ENCODE results near the gene BSN. TPM values are rescaled to one million over a fixed set of nuclear protein-coding genes. Genes with fewer than 3 reads are reported as not detected.

The BSN gene
- total and polyA plus RNA-seq, 2 donors (not counting 1 experiment from before 2014, with no cell fraction given) = under 0.01 to 0.01 TPM

- no peak overlapping the region for H2AFZ ChIP-seq (ENCODE audit: low read length)
- TF ChIP-seq, protein P1, sequence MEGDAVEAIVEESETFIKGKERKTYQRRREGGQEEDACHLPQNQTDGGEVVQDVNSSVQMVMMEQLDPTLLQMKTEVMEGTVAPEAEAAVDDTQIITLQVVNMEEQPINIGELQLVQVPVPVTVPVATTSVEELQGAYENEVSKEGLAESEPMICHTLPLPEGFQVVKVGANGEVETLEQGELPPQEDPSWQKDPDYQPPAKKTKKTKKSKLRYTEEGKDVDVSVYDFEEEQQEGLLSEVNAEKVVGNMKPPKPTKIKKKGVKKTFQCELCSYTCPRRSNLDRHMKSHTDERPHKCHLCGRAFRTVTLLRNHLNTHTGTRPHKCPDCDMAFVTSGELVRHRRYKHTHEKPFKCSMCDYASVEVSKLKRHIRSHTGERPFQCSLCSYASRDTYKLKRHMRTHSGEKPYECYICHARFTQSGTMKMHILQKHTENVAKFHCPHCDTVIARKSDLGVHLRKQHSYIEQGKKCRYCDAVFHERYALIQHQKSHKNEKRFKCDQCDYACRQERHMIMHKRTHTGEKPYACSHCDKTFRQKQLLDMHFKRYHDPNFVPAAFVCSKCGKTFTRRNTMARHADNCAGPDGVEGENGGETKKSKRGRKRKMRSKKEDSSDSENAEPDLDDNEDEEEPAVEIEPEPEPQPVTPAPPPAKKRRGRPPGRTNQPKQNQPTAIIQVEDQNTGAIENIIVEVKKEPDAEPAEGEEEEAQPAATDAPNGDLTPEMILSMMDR (conservative IDR thresholded peaks at IDR 0.05 in 1 of 2, IDR thresholded peaks at IDR 0.05 in 1 of 2; ENCODE audit: low read depth in 1 of 2, low read length in 2 of 2) = no peak
- TF ChIP-seq EZH2 (IDR thresholded peaks at IDR 0.05; ENCODE audit: low read length, missing control alignments) = no peak
Measured at GRCh38 chr3:49662720-49663413, 108.6 kb downstream of the BSN start.

GRCh38 chr3:49663831-49664230, 109.6 kb downstream of the BSN start:
- Histone ChIP-seq H3K9ac (ENCODE audit: insufficient read depth, low read length) (no peak overlapping the region), H3K4me3 (replicated peaks in 1 of 4; ENCODE audit: control extremely low read depth in 1 of 4, insufficient read depth in 1 of 4, low read depth in 3 of 4, low read length in 4 of 4) (no peak overlapping the region), H3K9me3 (ENCODE audit: control insufficient read depth, insufficient read depth, low read depth, low read length) (no peaks in the 10 kb centered on the region), H3K27me3 (ENCODE audit: control insufficient read depth, insufficient read depth, low read length) (peaks cover 6% of the 10 kb centered on the region), H3K4me1 (ENCODE audit: control insufficient read depth, extremely low read depth, insufficient read depth, low read length) (no peaks in the 10 kb centered on the region), H4K20me1 (ENCODE audit: control insufficient read depth, extremely low read depth, insufficient read depth, low read length) (no peaks in the 10 kb centered on the region), H3K79me2 (ENCODE audit: control insufficient read depth, insufficient read depth, low read length) (no peaks in the 10 kb centered on the region), H3K27ac (ENCODE audit: insufficient read depth, low read length) (no peak overlapping the region), H3K36me3 (ENCODE audit: control insufficient read depth, insufficient read depth, low read length) (no peaks in the 10 kb centered on the region), H2AFZ (ENCODE audit: low read length) (no peak overlapping the region), H3K4me2 (ENCODE audit: extremely low read depth, insufficient read depth, low read length) (no peak overlapping the region)
- TF ChIP-seq EZH2 (IDR thresholded peaks at IDR 0.05; ENCODE audit: low read length, missing control alignments) = no peak
- TF ChIP-seq, protein P1 (conservative IDR thresholded peaks at IDR 0.05 in 1 of 2, IDR thresholded peaks at IDR 0.05 in 1 of 2; ENCODE audit: low read depth in 1 of 2, low read length in 2 of 2) = no peak
- no peak for DNase-seq (ENCODE audit: low read depth in 2 of 2)

More at GRCh38 chr3:49662720-49663413, 108.6 kb downstream of the BSN start:
- Histone ChIP-seq H3K4me1 (ENCODE audit: control insufficient read depth, extremely low read depth, insufficient read depth, low read length) (no peaks in the 10 kb centered on the region), H3K4me2 (ENCODE audit: extremely low read depth, insufficient read depth, low read length) (no peak overlapping the region), H3K9ac (ENCODE audit: insufficient read depth, low read length) (no peak overlapping the region), H3K4me3 (replicated peaks in 1 of 4; ENCODE audit: control extremely low read depth in 1 of 4, insufficient read depth in 1 of 4, low read depth in 3 of 4, low read length in 4 of 4) (no peak overlapping the region), H3K27me3 (ENCODE audit: control insufficient read depth, insufficient read depth, low read length) (peaks cover 6% of the 10 kb centered on the region), H3K9me3 (ENCODE audit: control insufficient read depth, insufficient read depth, low read depth, low read length) (no peaks in the 10 kb centered on the region), H3K79me2 (ENCODE audit: control insufficient read depth, insufficient read depth, low read length) (no peaks in the 10 kb centered on the region), H4K20me1 (ENCODE audit: control insufficient read depth, extremely low read depth, insufficient read depth, low read length) (no peaks in the 10 kb centered on the region), H3K27ac (ENCODE audit: insufficient read depth, low read length) (no peak overlapping the region), H3K36me3 (ENCODE audit: control insufficient read depth, insufficient read depth, low read length) (no peaks in the 10 kb centered on the region)
- DNase-seq (ENCODE audit: low read depth in 2 of 2) = no peak

- TF ChIP-seq EZH2 (IDR thresholded peaks at IDR 0.05; ENCODE audit: low read length, missing control alignments) = no peak
- TF ChIP-seq, protein P1 (conservative IDR thresholded peaks at IDR 0.05 in 1 of 2, IDR thresholded peaks at IDR 0.05 in 1 of 2; ENCODE audit: low read depth in 1 of 2, low read length in 2 of 2) = no peak
- Histone ChIP-seq H3K4me2 (ENCODE audit: extremely low read depth, insufficient read depth, low read length) (no peak overlapping the region), H3K79me2 (ENCODE audit: control insufficient read depth, insufficient read depth, low read length) (no peaks in the 10 kb centered on the region)
Measured at GRCh38 chr3:49664300-49664699, 110.0 kb downstream of the BSN start.

More at GRCh38 chr3:49664300-49664699, 110.0 kb downstream of the BSN start:
- no peak overlapping the region for H2AFZ ChIP-seq (ENCODE audit: low read length)
- no peaks in the 10 kb centered on the region for H3K36me3 ChIP-seq (ENCODE audit: control insufficient read depth, insufficient read depth, low read length)
- H3K27ac ChIP-seq (ENCODE audit: insufficient read depth, low read length) = no peak overlapping the region
- DNase-seq (ENCODE audit: low read depth in 2 of 2) = no peak
- no peaks in the 10 kb centered on the region for H4K20me1 ChIP-seq (ENCODE audit: control insufficient read depth, extremely low read depth, insufficient read depth, low read length)
- H3K4me1 ChIP-seq (ENCODE audit: control insufficient read depth, extremely low read depth, insufficient read depth, low read length) = no peaks in the 10 kb centered on the region
- peaks cover 6% of the 10 kb centered on the region for H3K27me3 ChIP-seq (ENCODE audit: control insufficient read depth, insufficient read depth, low read length)
- H3K9me3 ChIP-seq (ENCODE audit: control insufficient read depth, insufficient read depth, low read depth, low read length) = no peaks in the 10 kb centered on the region
- H3K9ac ChIP-seq (ENCODE audit: insufficient read depth, low read length) = no peak overlapping the region
- H3K4me3 ChIP-seq (replicated peaks in 1 of 4; ENCODE audit: control extremely low read depth in 1 of 4, insufficient read depth in 1 of 4, low read depth in 3 of 4, low read length in 4 of 4) = no peak overlapping the region

Data from fibroblast of lung (primary cell).